Neuron (in vitro differentiated cells): ENCODE data around the gene GAGE10.

Experiments used
- H2AFZ ChIP-seq: one replicate; pipeline ENCODE4 v1.6.1; 2013; ENCODE audit warnings: low read depth, mild to moderate bottlenecking, inconsistent platforms, low read length, moderate library complexity
- H3K27me3 ChIP-seq: one replicate; pipeline ENCODE4 v1.6.1; 2013; ENCODE audit warnings: low read length; ENCODE audit not compliant: insufficient read depth
- H3K36me3 ChIP-seq: one replicate; pipeline ENCODE4 v1.6.1; 2013; ENCODE audit warnings: low read length; ENCODE audit not compliant: insufficient read depth
- H3K4me1 ChIP-seq: one replicate; pipeline ENCODE4 v1.6.1; 2013; ENCODE audit warnings: low read length; ENCODE audit not compliant: insufficient read depth
- H3K4me3 ChIP-seq: 2 replicates; pipeline ENCODE4 v1.5.1; 2013; ENCODE audit warnings: mild to moderate bottlenecking, low read length, moderate library complexity
- H3K9me3 ChIP-seq: one replicate; pipeline ENCODE4 v1.6.1; 2013; ENCODE audit warnings: low read length

The GAGE10 gene

DNA sequence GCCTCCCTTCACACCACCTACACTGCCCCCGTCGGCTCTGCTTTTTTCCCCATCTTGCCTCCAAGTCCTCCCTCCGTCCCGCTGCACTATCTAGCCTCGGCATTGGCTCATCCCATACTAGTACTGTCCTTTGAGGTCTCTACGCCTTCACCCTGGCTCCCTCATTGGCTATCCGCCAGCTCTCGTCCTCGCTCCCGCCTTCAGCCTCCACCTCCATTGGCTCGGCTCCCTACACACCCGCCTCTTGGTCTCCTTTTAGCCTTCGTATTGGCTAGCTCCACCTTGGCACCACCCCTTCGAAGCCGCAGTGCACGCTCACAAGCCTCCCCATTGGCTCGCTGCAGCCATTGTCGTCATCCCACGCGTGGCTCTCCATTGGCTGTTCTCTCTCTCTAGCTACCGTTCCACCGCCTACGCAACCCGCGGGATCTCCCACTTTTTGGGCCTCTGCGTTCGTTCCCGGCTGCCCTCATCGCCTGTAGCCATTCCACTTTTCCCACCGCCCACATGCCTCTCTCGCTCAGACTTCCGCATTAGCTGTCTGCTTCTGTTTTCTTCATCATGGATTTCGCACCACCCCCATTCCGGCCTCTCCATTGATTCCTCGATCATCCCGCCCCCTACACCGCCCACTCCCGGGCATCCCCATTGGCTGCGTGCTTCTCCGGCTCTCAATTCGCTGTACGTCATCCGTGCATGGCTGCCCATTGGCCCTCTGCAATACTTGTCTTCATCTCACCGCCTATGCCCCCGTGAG lies 34.3 kb upstream of the GAGE10 start:
- Histone ChIP-seq H3K4me1 (peaks cover 7% of the 10 kb centered on the region), H3K36me3 (no peaks in the 10 kb centered on the region), H3K4me3 (peak overlapping the region; percentile 65), H3K27me3 (no peaks in the 10 kb centered on the region), H3K9me3 (no peaks in the 10 kb centered on the region), H2AFZ (no peak overlapping the region)

DNA sequence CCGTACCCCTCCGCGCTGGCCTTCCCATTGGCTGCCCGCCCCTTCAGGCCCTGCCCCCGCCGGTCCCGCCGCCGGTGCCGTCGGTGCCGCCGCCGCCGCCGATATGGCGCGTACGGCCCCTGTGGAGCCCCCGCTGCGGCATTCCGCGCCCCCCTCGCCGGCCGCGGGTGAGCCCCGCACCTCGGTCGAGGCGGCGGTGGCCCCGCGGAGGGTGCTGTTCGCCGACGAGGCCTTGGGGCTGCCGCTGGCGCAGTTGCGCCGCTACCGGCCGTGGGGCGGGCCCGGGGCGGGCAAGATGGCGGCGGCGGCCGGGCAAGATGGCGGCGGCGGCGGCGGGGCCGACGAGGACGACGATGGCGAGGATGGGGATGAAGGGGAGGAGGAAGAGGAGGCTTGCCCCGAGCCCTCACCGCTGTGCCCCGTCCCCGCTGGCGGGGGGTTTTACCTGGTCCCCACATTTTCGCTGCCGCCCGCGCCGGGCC lies 33.6 kb upstream of the GAGE10 start, which contains the start of gene PPP1R3F:
Gene PPP1R3F, plus strand, starts transcription at position 27 of the 482 bp plus-strand sequence. Its CDS starts 77 bp downstream, at position 104.
- Histone ChIP-seq H3K36me3 (no peaks in the 10 kb centered on the region), H2AFZ (no peak within 1 kb of the TSS), H3K4me3 (peak within 1 kb of the TSS; percentile 65), H3K9me3 (no peaks in the 10 kb centered on the region), H3K4me1 (peaks cover 7% of the 10 kb centered on the region), H3K27me3 (no peaks in the 10 kb centered on the region)

- peak overlapping the region; percentile 65 for H3K4me3 ChIP-seq
- peaks cover 7% of the 10 kb centered on the region for H3K4me1 ChIP-seq
- no peaks in the 10 kb centered on the region for H3K9me3 ChIP-seq
- no peaks in the 10 kb centered on the region for H3K27me3 ChIP-seq
- no peak overlapping the region for H2AFZ ChIP-seq
- no peaks in the 10 kb centered on the region for H3K36me3 ChIP-seq
Measured at GRCh38 chrX:49270249-49270921, 33.1 kb upstream of the GAGE10 start.

- H2AFZ ChIP-seq, result no peak overlapping the region
- peaks cover 7% of the 10 kb centered on the region for H3K4me1 ChIP-seq
- no peaks in the 10 kb centered on the region for H3K9me3 ChIP-seq
- no peaks in the 10 kb centered on the region for H3K36me3 ChIP-seq
- no peaks in the 10 kb centered on the region for H3K27me3 ChIP-seq
- H3K4me3 ChIP-seq, result no peak overlapping the region
Measured at GRCh38 chrX:49271341-49271740, 32.1 kb upstream of the GAGE10 start.

GRCh38 chrX:49272421-49272820 lies 31.0 kb upstream of the GAGE10 start:
- Histone ChIP-seq H3K27me3 (no peaks in the 10 kb centered on the region), H2AFZ (no peak overlapping the region), H3K4me3 (no peak overlapping the region), H3K4me1 (peaks cover 7% of the 10 kb centered on the region), H3K9me3 (no peaks in the 10 kb centered on the region), H3K36me3 (no peaks in the 10 kb centered on the region)

DNA sequence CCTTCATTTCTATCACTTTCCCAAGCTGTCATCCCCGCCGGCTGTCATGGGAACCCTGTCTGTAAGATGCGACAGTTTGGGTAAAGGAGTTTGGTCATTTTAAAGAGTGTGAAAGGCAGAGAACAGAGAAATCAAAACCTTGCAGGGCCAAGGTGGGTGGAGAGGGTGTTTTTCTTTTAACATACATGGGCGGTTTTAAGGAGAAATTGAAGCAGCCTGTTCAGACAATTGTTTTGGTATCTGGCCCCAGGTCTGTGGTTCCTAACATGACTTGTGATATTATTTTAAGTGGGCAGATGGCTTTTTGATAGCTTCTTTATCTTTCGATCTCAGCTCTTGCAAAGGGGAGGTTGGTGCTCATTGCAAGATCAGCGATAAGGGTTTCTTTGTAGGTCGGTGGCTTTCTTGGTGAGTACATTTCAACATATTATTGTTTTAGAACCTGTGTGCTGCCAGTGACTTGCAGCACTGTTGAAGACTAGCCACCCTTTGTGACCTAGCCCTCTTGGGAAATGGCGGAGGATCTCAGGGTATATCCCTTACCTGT lies 30.2 kb upstream of the GAGE10 start:
- H3K4me3 ChIP-seq, result no peak overlapping the region
- H3K27me3 ChIP-seq, result no peaks in the 10 kb centered on the region
- H2AFZ ChIP-seq, result no peak overlapping the region
- no peaks in the 10 kb centered on the region for H3K9me3 ChIP-seq
- peaks cover 7% of the 10 kb centered on the region for H3K4me1 ChIP-seq
- H3K36me3 ChIP-seq, result no peaks in the 10 kb centered on the region

DNA sequence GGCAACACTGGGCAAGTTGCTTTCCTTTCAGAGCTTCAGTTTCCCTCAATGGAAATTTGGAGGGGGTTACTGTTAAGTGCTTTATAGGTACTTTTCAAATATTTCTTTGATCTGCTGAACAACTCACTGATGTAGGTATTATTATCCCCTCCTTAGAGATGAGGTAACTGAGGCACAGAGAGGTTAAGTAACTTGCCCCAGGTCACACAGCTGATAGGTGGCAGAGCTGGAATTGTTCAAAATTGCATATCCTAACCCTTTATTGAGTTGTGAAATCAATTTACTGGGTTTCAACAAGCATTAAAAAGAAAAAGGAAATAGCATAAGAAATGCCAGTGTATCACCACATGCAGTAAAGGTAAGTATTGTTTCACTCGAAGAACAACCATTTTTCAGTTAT lies 27.2 kb upstream of the GAGE10 start:
- Histone ChIP-seq H3K27me3 (no peaks in the 10 kb centered on the region), H3K9me3 (no peaks in the 10 kb centered on the region), H3K4me1 (peaks cover 3% of the 10 kb centered on the region), H2AFZ (no peak overlapping the region), H3K36me3 (no peaks in the 10 kb centered on the region), H3K4me3 (no peak overlapping the region)

DNA sequence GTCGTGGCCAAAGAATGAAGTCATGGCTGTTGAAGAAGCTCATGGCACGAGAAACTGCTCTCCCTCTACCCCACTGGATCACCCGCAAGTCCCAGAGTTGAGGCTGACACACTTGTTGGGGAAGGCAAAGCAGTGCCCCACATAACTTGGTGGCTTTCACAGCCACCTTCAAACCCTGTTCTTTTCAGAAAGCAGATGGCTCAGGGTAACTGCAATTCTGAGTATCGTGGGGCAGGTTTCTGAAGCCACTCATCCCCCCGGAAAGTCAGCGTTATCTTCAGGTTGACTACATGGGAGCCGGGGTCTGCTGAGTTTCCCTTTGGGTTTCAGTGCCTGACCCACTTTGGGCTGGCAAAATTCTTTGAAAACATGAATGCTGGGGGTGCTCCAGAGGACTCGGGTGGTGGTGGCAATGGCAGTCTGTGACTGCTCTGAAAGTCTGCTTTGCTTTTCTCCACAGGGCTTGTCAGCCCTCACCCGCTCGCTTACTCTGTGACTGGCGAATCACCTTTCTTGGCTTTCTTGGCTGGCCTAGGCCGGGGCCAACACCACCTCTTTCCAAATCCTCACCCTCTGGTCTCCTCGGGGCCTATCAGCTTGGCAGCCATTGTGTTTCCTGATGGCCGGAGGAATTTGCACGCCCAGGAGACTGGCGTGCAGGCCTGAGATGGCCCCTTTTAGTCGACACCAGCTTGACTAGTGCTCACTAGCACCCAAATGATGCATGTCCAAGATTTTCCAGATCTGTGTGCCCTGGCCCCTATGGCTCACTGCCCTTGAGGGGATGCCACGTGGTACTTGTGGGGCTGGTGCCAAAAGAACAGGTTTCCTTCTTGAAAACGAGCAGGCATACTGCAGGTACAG lies 26.5 kb upstream of the GAGE10 start:
- Histone ChIP-seq H3K4me1 (no peaks in the 10 kb centered on the region), H3K36me3 (no peaks in the 10 kb centered on the region), H2AFZ (no peak overlapping the region), H3K9me3 (no peaks in the 10 kb centered on the region), H3K4me3 (no peak overlapping the region), H3K27me3 (no peaks in the 10 kb centered on the region)

DNA sequence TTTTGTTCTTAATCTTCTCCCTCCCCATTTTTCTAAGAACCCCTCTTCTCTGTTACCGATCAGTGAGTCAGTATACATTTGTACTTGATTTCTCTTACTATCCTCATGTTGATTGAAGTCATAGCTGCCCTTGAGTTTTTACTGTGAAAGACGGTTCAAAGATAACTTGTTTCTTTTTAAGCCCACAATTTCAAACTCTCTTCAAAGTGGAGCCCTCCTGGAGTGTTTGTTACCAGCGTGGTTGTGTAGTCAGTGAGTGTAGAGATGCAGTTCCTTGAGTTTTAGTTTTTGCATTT lies 26.0 kb upstream of the GAGE10 start:
- Histone ChIP-seq H3K36me3 (no peaks in the 10 kb centered on the region), H3K9me3 (no peaks in the 10 kb centered on the region), H3K27me3 (no peaks in the 10 kb centered on the region), H3K4me1 (no peaks in the 10 kb centered on the region), H2AFZ (no peak overlapping the region), H3K4me3 (no peak overlapping the region)

GRCh38 chrX:49278081-49278480 lies 25.4 kb upstream of the GAGE10 start:
- Histone ChIP-seq H3K4me3 (no peak overlapping the region), H3K4me1 (no peaks in the 10 kb centered on the region), H3K27me3 (no peaks in the 10 kb centered on the region), H3K9me3 (no peaks in the 10 kb centered on the region), H3K36me3 (no peaks in the 10 kb centered on the region), H2AFZ (no peak overlapping the region)

DNA sequence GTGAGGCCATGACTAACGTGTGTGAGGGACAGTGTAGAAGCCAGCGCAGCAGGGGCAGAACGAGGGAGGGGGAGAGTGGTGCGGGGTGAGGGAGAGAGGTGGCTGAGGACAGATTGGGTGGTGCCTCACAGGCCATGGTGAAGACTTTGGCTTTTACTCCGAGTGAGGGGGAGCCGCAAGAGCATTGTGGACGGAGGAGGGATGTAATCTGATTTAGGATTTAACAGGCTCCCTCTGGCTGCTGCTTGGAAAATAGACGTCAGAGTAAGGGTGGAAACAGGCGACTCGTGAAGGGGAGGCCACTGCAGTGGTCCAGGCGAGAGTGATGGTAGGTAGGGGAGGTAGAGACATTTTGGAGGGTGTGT lies 20.8 kb upstream of the GAGE10 start:
- Histone ChIP-seq H3K4me1 (no peaks in the 10 kb centered on the region), H3K9me3 (no peaks in the 10 kb centered on the region), H2AFZ (no peak overlapping the region), H3K36me3 (no peaks in the 10 kb centered on the region), H3K4me3 (no peak overlapping the region), H3K27me3 (no peaks in the 10 kb centered on the region)

- Histone ChIP-seq H2AFZ (no peak overlapping the region), H3K4me1 (no peaks in the 10 kb centered on the region), H3K9me3 (no peaks in the 10 kb centered on the region), H3K27me3 (no peaks in the 10 kb centered on the region), H3K36me3 (no peaks in the 10 kb centered on the region), H3K4me3 (no peak overlapping the region)
Measured at GRCh38 chrX:49284212-49284611, 19.2 kb upstream of the GAGE10 start.

DNA sequence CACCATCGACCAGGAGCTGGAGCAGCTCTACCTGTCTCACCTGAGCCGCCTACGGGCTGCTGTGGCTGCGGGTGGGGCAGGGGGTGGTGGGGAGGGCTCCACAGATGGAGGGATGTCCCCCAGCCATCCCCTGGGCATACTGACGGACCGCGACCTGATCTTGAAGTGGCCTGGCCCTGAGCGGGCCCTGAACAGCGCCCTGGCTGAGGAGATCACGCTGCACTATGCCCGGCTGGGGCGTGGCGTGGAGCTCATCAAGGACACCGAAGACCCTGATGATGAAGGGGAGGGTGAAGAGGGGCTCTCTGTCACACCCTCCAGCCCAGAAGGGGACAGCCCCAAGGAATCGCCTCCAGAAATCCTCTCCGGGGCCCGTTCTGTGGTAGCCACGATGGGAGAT lies 17.3 kb upstream of the GAGE10 start:
- Histone ChIP-seq H3K4me1 (no peaks in the 10 kb centered on the region), H3K27me3 (no peaks in the 10 kb centered on the region), H2AFZ (no peak overlapping the region), H3K9me3 (no peaks in the 10 kb centered on the region), H3K36me3 (no peaks in the 10 kb centered on the region), H3K4me3 (no peak overlapping the region)
